Neural cell (in vitro differentiated cells): ENCODE results near the gene GTSE1. TPM values are rescaled to one million over a fixed set of nuclear protein-coding genes. Genes with fewer than 3 reads are reported as not detected.

Experiments
- H2AFZ ChIP-seq: fragments of 200-600, 300-800 bp; sonication (generic), shearing (Covaris generic); 2 replicates; pipeline ENCODE4 v1.6.0; 2014; ENCODE audit warnings: low read depth, mild to moderate bottlenecking, antibody characterized with exemption, low read length, moderate library complexity
- H3F3A ChIP-seq: fragments of 200-600 bp; shearing (Covaris generic); 2 replicates; pipeline ENCODE4 v1.6.1; 2016; ENCODE audit warnings: mild to moderate bottlenecking, moderate library complexity, mixed read lengths, antibody characterized with exemption, low read length; ENCODE audit not compliant: insufficient read depth, poor library complexity, severe bottlenecking
- H3K27ac ChIP-seq: fragments of 200-600, 300-800 bp; sonication (generic), shearing (Covaris generic); 2 replicates; pipeline ENCODE4 v1.5.1; 2014; ENCODE audit warnings: mild to moderate bottlenecking, low read length, moderate library complexity
- H3K27me3 ChIP-seq: fragments of 300-800, 200-600 bp; sonication (generic), shearing (Covaris generic); 2 replicates; pipeline ENCODE4 v1.6.0; 2014; ENCODE audit warnings: mild to moderate bottlenecking, low read depth, low read length, moderate library complexity; ENCODE audit not compliant: insufficient read depth
- H3K36me3 ChIP-seq: fragments of 300-800, 200-600 bp; sonication (generic), shearing (Covaris generic); 2 replicates; pipeline ENCODE4 v1.5.1; 2014; ENCODE audit warnings: mild to moderate bottlenecking, antibody characterized with exemption, low read length, moderate library complexity; ENCODE audit not compliant: insufficient read depth
- H3K4me2 ChIP-seq: fragments of 300-800, 200-600 bp; sonication (generic), shearing (Covaris generic); 2 replicates; pipeline ENCODE4 v1.6.0; 2014; ENCODE audit warnings: mild to moderate bottlenecking, low read length
- H3K4me3 ChIP-seq: fragments of 300-800, 200-600 bp; sonication (generic), shearing (Covaris generic); 2 replicates; pipeline ENCODE4 v1.5.1; 2014; ENCODE audit warnings: mild to moderate bottlenecking, low read length, moderate library complexity
- H3K79me2 ChIP-seq: fragments of 200-600 bp; shearing (Covaris generic); replicated peaks from 2 replicates; pipeline ENCODE4 v1.6.0; 2014; ENCODE audit warnings: mild to moderate bottlenecking, low read length, moderate library complexity; ENCODE audit not compliant: insufficient read depth
- H3K9ac ChIP-seq: fragments of 300-800, 200-600 bp; sonication (generic), shearing (Covaris generic); 2 replicates; pipeline ENCODE4 v1.6.1; 2016; ENCODE audit warnings: mild to moderate bottlenecking, low read length, mixed read lengths
- H3K9me2 ChIP-seq: fragments of 200-600 bp; shearing (Covaris generic); 2 replicates; pipeline ENCODE4 v1.6.1; 2016; ENCODE audit warnings: mild to moderate bottlenecking, low read length, mixed read lengths; ENCODE audit not compliant: insufficient read depth
- H3K9me3 ChIP-seq: fragments of 200-600, 300-800 bp; sonication (generic), shearing (Covaris generic); 2 replicates; pipeline ENCODE4 v1.6.1; 2016; ENCODE audit warnings: mild to moderate bottlenecking, mixed run types, low read length, moderate library complexity, mixed read lengths
- H4K20me1 ChIP-seq: fragments of 200-600 bp; shearing (Covaris generic); 2 replicates; pipeline ENCODE4 v1.6.1; 2016; ENCODE audit warnings: mild to moderate bottlenecking, mixed run types; ENCODE audit not compliant: insufficient read depth
- EP300 ChIP-seq: fragments of 450-650 bp; conservative IDR thresholded peaks from 2 replicates; pipeline ENCODE4 v1.6.1; 2014; ENCODE audit warnings: antibody characterized with exemption, mild to moderate bottlenecking, moderate library complexity; ENCODE audit not compliant: poor library complexity, severe bottlenecking
- EZH2 ChIP-seq: fragments of 200-600, 300-800 bp; shearing (Covaris generic), sonication (generic); IDR thresholded peaks from 2 replicates; pipeline ENCODE4 v1.6.1; 2014; ENCODE audit warnings: antibody characterized with exemption, low read length, borderline replicate concordance, mild to moderate bottlenecking; ENCODE audit not compliant: insufficient read depth, poor library complexity, severe bottlenecking
- MXI1 ChIP-seq: fragments of 450-650 bp; conservative IDR thresholded peaks from 2 replicates; pipeline ENCODE4 v1.6.1; 2014; ENCODE audit warnings: antibody characterized with exemption, mild to moderate bottlenecking; ENCODE audit not compliant: poor library complexity, severe bottlenecking
- POLR2AphosphoS5 ChIP-seq: IDR thresholded peaks from 2 replicates; pipeline ENCODE4 v1.6.1; 2012
- RAD21 ChIP-seq: fragments of 450-650 bp; conservative IDR thresholded peaks from 2 replicates; pipeline ENCODE4 v1.6.1; 2014; ENCODE audit warnings: antibody characterized with exemption, mild to moderate bottlenecking, moderate library complexity
- SMC3 ChIP-seq: fragments of 450-650 bp; conservative IDR thresholded peaks from 2 replicates; pipeline ENCODE4 v1.6.1; 2014; ENCODE audit warnings: antibody characterized with exemption, mild to moderate bottlenecking, moderate library complexity; ENCODE audit not compliant: poor library complexity
- TAF1 ChIP-seq: IDR thresholded peaks from 2 replicates; pipeline ENCODE4 v1.6.1; 2012; ENCODE audit warnings: low read depth
- polyA plus RNA-seq: library from polyadenylated mRNA; depleted of rRNA; stranded (reverse); fragments of >200 nt; gene quantifications from 2 replicates; pipeline ENCODE4 v1.2.3, GENCODE V29; 2014
- TF ChIP-seq, protein P1 (sequence below): IDR thresholded peaks from 2 replicates; pipeline ENCODE4 v1.6.1; 2012; ENCODE audit warnings: borderline replicate concordance

Gene GTSE1
- polyA plus RNA-seq, 1 donor from 2014 or later = 0.28 TPM

DNA sequence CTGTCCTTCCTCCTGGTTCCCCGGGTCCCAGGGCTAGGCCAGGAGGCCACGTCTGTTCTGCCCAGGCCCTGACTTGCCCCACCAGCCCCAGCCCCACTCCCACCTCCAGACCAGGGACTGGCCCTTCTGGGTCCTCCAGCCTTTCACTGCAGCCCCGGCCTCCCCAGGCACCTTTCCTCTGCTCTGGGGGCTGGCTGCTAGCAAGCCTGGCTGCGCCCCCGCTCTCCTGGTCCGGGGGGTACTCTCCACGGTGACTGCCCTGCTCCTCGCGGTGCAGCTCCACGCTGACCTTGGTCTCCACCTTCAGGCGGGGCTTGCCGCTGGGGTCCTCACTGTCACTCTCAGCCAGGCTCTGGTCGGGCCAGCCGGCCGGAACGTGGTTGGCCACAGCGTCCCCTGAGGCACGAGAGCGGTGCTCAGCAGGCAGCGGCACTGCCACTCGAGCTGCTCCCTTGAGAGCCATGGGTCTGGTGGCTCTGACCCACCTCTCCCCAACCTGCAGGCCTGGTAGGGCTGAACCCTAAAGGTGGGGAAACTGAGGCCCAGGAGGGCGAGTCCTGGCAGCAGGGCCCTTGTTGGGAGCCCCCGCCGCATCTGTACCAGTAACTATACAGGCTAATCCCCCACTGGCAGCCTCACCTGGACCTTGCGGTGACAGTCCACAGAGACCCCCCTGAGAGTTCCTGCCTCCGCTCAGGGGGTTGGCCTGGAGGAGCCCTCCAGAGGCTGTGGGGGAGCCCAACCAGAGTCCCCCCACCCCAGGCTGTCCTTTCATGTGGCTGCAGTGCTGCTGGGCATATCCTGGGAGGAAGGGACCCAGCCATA is 67.9 kb downstream of the GTSE1 start:
- no peaks in the 10 kb centered on the region for H3K9me3 ChIP-seq
- no peaks in the 10 kb centered on the region for H3K36me3 ChIP-seq
- no peaks in the 10 kb centered on the region for H3K9me2 ChIP-seq
- no peak overlapping the region for H3K4me3 ChIP-seq
- no peaks in the 10 kb centered on the region for H4K20me1 ChIP-seq
- H3K79me2 ChIP-seq = no peaks in the 10 kb centered on the region
- no peaks in the 10 kb centered on the region for H3K27me3 ChIP-seq
- H3K27ac ChIP-seq = no peak overlapping the region
- no peak overlapping the region for H2AFZ ChIP-seq
- TF ChIP-seq EZH2 = no peak
- H3F3A ChIP-seq = no peaks in the 10 kb centered on the region
- no peak overlapping the region for H3K4me2 ChIP-seq
- no peak overlapping the region for H3K9ac ChIP-seq

DNA sequence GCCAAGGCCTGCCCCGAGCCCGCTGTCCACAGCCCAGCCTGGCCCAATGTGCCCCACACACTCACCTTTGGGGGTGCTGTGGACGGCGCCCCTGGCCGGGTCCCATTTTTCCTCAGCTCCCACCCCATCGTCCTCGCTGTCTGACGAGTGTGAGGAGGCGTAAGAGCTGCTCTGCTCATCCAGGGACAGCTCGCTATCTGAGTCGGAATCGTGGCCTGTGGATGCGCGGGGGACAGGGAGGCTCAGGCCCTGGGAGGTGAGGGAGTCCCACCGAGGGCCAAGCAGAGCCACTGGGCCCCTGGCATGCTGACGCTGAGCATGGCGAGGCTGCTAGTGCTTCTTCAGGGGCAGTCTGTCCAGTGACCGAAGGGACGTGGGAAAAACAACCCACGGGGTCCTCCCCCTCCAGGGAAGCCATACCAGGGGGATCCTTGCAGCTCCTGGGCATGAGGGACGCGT is 68.5 kb downstream of the GTSE1 start:
- Histone ChIP-seq H3K27me3 (no peaks in the 10 kb centered on the region), H3K36me3 (no peaks in the 10 kb centered on the region)
- TF ChIP-seq EP300 (no peak), EZH2 (no peak), RAD21 (no peak), SMC3 (no peak)

DNA sequence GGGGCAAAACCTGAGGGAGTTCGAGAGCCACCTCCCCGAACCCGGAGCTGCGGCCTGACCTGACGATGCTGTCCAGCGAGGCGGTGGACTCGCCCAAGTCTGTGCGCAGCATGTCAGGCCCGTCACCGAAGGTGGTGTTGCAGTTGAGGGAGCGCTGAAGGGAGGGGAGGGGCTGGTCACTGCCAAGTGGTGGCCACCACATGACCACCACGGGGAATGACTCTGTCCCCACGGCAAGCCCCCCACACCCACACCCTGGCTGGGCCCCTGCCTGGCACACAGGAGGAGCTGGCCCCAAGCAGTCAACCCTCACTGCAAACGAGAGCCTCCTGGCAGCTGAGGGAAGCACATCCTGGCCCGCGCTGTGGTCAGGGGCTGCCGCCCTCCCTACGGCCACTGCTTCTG is 69.7 kb downstream of the GTSE1 start:
- Histone ChIP-seq H3K9me2 (no peaks in the 10 kb centered on the region), H3K4me3 (no peak overlapping the region), H3K9me3 (no peaks in the 10 kb centered on the region), H3K79me2 (no peaks in the 10 kb centered on the region), H3F3A (no peaks in the 10 kb centered on the region), H3K4me2 (no peak overlapping the region), H3K36me3 (no peaks in the 10 kb centered on the region), H4K20me1 (no peaks in the 10 kb centered on the region), H3K27me3 (no peaks in the 10 kb centered on the region), H3K9ac (no peak overlapping the region), H2AFZ (no peak overlapping the region), H3K27ac (no peak overlapping the region)
- TF ChIP-seq EP300 = no peak
- TF ChIP-seq RAD21 = no peak
- TF ChIP-seq, protein P1, sequence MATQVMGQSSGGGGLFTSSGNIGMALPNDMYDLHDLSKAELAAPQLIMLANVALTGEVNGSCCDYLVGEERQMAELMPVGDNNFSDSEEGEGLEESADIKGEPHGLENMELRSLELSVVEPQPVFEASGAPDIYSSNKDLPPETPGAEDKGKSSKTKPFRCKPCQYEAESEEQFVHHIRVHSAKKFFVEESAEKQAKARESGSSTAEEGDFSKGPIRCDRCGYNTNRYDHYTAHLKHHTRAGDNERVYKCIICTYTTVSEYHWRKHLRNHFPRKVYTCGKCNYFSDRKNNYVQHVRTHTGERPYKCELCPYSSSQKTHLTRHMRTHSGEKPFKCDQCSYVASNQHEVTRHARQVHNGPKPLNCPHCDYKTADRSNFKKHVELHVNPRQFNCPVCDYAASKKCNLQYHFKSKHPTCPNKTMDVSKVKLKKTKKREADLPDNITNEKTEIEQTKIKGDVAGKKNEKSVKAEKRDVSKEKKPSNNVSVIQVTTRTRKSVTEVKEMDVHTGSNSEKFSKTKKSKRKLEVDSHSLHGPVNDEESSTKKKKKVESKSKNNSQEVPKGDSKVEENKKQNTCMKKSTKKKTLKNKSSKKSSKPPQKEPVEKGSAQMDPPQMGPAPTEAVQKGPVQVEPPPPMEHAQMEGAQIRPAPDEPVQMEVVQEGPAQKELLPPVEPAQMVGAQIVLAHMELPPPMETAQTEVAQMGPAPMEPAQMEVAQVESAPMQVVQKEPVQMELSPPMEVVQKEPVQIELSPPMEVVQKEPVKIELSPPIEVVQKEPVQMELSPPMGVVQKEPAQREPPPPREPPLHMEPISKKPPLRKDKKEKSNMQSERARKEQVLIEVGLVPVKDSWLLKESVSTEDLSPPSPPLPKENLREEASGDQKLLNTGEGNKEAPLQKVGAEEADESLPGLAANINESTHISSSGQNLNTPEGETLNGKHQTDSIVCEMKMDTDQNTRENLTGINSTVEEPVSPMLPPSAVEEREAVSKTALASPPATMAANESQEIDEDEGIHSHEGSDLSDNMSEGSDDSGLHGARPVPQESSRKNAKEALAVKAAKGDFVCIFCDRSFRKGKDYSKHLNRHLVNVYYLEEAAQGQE = no peak
- TF ChIP-seq EZH2 = no peak
- TF ChIP-seq POLR2AphosphoS5 = no peak
- TF ChIP-seq MXI1 = no peak
- TF ChIP-seq SMC3 = no peak
- TF ChIP-seq TAF1 = no peak

More for the DNA sequence above, 68.5 kb downstream of the GTSE1 start:
- H3K9me2 ChIP-seq = no peaks in the 10 kb centered on the region
- no peak overlapping the region for H3K9ac ChIP-seq
- no peak overlapping the region for H3K4me2 ChIP-seq
- H3K4me3 ChIP-seq = no peak overlapping the region
- no peaks in the 10 kb centered on the region for H4K20me1 ChIP-seq
- no peaks in the 10 kb centered on the region for H3K9me3 ChIP-seq
- no peaks in the 10 kb centered on the region for H3K79me2 ChIP-seq
- no peak overlapping the region for H2AFZ ChIP-seq
- H3F3A ChIP-seq = no peaks in the 10 kb centered on the region
- H3K27ac ChIP-seq = no peak overlapping the region
